NCI-H2171 treated with DMSO at 0.1 percent for 48 hours (cell line): ENCODE measurements around the gene ITGA1.
"Not testable (repeated sequence)": the region's sequence is repeated elsewhere in the genome, so short reads cannot be mapped to it uniquely, and the experiment has no call there.

Experiments used
- DNase-seq: peaks from one replicate; lab custom pipeline; 2025; lab: John Stamatoyannopoulos, UW

The ITGA1 gene

GRCh38 chr5:52865991-52866390 is 78.3 kb downstream of the ITGA1 start:
- DNase-seq, result not testable (repeated sequence)

- DNase-seq, result no peak
Observed at GRCh38 chr5:52867809-52868208, 80.1 kb downstream of the ITGA1 start.

GRCh38 chr5:52868417-52868816 is 80.7 kb downstream of the ITGA1 start:
- DNase-seq, result no peak

- DNase-seq, result no peak
Observed at GRCh38 chr5:52869391-52869790, 81.7 kb downstream of the ITGA1 start.

GRCh38 chr5:52870448-52870847 is 82.7 kb downstream of the ITGA1 start:
- no peak for DNase-seq

GRCh38 chr5:52875827-52876226 is 88.1 kb downstream of the ITGA1 start:
- DNase-seq, result no peak

GRCh38 chr5:52876456-52876855 is 88.7 kb downstream of the ITGA1 start:
- no peak for DNase-seq

- DNase-seq, result no peak
Observed at GRCh38 chr5:52878656-52879055, 90.9 kb downstream of the ITGA1 start.

GRCh38 chr5:52880541-52880940 is 92.8 kb downstream of the ITGA1 start:
- no peak for DNase-seq

GRCh38 chr5:52881468-52881867 is 93.8 kb downstream of the ITGA1 start:
- DNase-seq, result no peak

- no peak for DNase-seq
Observed at GRCh38 chr5:52883110-52883509, 95.4 kb downstream of the ITGA1 start.

- DNase-seq, result no peak
Observed at GRCh38 chr5:52884453-52884852, 96.7 kb downstream of the ITGA1 start.

- DNase-seq, result no peak
Observed at GRCh38 chr5:52885614-52886013, 97.9 kb downstream of the ITGA1 start.

GRCh38 chr5:52886206-52886605 is 98.5 kb downstream of the ITGA1 start:
- DNase-seq, result no peak

- DNase-seq, result no peak
Observed at GRCh38 chr5:52887066-52887465, 99.3 kb downstream of the ITGA1 start.

- no peak for DNase-seq
Observed at GRCh38 chr5:52888363-52888762, 100.6 kb downstream of the ITGA1 start.

- no peak for DNase-seq
Observed at GRCh38 chr5:52892242-52892878, 104.6 kb downstream of the ITGA1 start.

- DNase-seq, result no peak
Observed at GRCh38 chr5:52893105-52893504, 105.4 kb downstream of the ITGA1 start.

- DNase-seq, result no peak
Observed at GRCh38 chr5:52893863-52894262, 106.1 kb downstream of the ITGA1 start.

- no peak for DNase-seq
Observed at GRCh38 chr5:52894451-52894850, 106.7 kb downstream of the ITGA1 start.

GRCh38 chr5:52895075-52895474 is 107.4 kb downstream of the ITGA1 start:
- no peak for DNase-seq

GRCh38 chr5:52895572-52896413 is 108.1 kb downstream of the ITGA1 start:
- DNase-seq, result no peak

- DNase-seq, result no peak
Observed at GRCh38 chr5:52896534-52897237, 109.0 kb downstream of the ITGA1 start.
